ENCODE measurements around the gene PPP1R14C.

The PPP1R14C gene

DNA sequence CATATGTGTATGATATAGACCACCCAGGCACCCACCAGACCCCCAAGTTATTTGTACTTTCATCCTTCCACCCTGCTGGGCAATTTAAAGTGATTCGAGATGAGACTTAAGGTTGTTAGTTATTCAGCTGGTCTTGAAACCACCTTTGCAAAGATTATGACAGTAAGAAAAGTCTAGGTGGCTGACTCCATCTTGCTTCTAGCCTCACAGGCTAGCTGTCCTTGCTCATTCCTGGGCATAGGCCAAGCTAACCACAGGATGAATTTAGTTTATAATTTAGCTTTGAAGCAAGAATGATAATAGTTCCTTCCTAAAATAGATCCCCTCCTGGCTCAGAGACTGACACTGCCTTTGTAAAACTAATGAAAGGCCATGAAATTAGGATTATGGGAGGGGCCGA lies 154.0 kb downstream of the PPP1R14C start:
- no peak for DNase-seq (ENCODE audit: low read depth)

DNA sequence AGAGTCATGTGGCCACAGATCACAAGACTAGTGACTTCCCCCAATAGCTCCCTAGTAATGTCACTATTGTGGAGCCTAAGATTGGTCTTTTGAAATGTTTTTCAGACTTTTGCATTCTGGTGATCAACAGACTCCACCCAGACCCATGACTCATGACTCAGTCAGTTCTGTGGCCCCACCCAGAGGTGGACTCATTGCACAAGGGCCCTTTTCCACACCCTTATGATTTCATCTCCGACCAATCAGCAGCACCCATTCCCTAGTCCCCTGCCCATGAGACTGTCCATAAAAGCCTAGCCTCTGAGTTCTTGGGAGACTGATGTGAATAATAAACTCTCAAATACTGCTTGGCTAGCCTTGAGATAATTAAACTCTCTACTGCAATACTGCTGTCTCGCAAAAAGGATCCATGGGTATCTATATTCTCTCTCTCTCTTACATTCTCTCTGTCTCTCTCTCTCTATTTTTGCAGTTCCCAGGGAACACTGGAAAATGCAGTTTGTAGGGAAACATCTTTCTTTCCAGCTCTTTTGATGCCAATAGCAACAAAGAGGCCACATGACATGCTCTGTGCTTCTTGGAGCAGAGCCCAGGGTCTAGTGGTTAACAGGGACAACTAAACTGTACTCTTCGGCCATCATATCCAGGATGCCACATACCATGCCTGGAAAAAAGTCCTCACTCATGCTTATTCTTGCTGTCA lies 154.6 kb downstream of the PPP1R14C start:
- DNase-seq (ENCODE audit: low read depth) = peak; percentile 28

DNA sequence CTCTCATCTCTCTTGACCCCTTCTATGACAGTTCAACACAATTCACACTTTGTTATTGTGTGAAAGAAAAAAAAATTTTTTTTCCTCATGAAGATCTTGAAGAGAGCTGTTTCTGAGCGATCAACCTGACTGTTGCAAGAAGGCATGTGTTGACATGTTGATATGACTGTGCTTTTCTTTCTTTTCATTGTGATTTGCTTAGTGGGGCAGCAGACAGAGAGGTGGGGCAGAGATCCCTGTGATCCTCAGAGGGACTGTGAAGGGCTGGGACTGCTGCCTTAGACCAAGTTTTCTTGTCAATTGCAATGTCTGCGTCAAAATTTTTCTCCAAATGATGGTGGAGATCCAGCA lies 155.2 kb downstream of the PPP1R14C start:
- no peak for DNase-seq (ENCODE audit: low read depth)

DNA sequence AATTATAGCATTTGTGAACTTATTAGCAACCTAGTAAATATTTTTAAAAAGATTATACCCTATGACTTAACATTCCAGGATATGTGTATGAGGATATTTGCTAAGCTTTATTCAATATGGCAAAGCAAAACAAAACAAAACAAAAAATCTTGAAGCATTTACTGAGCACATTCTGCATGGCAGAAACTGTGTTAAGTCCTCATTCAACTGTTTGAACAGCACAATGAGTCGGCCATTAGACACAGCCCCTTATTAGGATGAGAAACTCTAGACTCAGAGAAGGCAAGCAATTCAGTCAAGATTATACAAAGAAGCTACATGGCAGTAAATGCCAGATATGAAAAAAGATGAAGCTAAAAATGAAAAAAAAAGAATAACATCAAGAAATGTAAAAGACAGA lies 155.8 kb downstream of the PPP1R14C start:
- no peak for DNase-seq (ENCODE audit: low read depth)

Data from GM04503 (cell line).